NB4 (cell line): ENCODE measurements around the gene TENM4.

ENCODE experiments used
- CTCF ChIP-seq: IDR thresholded peaks from one replicate; pipeline ENCODE4 v1.5.1; 2012; ENCODE audit warnings: low read depth, low read length
- POLR2A ChIP-seq: IDR thresholded peaks from 2 replicates; pipeline ENCODE4 v1.6.1; 2011; ENCODE audit warnings: mild to moderate bottlenecking; ENCODE audit not compliant: insufficient read length; ENCODE audit errors: extremely low read depth

GRCh38 chr11:79276736-79277325, 164.0 kb downstream of the TENM4 start:
- TF ChIP-seq CTCF (no peak), POLR2A (no peak)
